Ovary (tissue), 3 donors: Measurements from ENCODE around the gene TVP23A.
"Not testable (repeated sequence)": the region's sequence is repeated elsewhere in the genome, so short reads cannot be mapped to it uniquely, and the experiment has no call there.

Experiments
- EP300 ChIP-seq: sonication (generic); formaldehyde crosslinking; IDR thresholded peaks from one replicate; pipeline ENCODE4 v1.6.1; 2017; ENCODE audit warnings: antibody characterized with exemption
- TF ChIP-seq, protein P1 (sequence below), 3 donors: fragments of 450-650 bp in 2 of 3; fragments of 200-600 bp in 1 of 3; IDR thresholded peaks; one replicate each; pipeline versions ENCODE4 v1.5.1 to v1.8.0; 2016 to 2022; ENCODE audit warnings: antibody characterized with exemption in 3 of 3, mild to moderate bottlenecking in 1 of 3
- donor health status: DM: no; HTN: no; CAD: no.

- not testable (repeated sequence) for TF ChIP-seq EP300
- TF ChIP-seq, protein P1, sequence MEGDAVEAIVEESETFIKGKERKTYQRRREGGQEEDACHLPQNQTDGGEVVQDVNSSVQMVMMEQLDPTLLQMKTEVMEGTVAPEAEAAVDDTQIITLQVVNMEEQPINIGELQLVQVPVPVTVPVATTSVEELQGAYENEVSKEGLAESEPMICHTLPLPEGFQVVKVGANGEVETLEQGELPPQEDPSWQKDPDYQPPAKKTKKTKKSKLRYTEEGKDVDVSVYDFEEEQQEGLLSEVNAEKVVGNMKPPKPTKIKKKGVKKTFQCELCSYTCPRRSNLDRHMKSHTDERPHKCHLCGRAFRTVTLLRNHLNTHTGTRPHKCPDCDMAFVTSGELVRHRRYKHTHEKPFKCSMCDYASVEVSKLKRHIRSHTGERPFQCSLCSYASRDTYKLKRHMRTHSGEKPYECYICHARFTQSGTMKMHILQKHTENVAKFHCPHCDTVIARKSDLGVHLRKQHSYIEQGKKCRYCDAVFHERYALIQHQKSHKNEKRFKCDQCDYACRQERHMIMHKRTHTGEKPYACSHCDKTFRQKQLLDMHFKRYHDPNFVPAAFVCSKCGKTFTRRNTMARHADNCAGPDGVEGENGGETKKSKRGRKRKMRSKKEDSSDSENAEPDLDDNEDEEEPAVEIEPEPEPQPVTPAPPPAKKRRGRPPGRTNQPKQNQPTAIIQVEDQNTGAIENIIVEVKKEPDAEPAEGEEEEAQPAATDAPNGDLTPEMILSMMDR (IDR thresholded peaks at IDR 0.05), result not testable (repeated sequence)
These were observed 10.9 kb upstream of the TVP23A start for GRCh38 chr16:10829390-10830098.
